PC-3 (cell line): Measurements from ENCODE around the gene PARP6. TPM values are rescaled to one million over a fixed set of nuclear protein-coding genes. Genes with fewer than 3 reads are reported as not detected.

Experiments used
- ATAC-seq: fragments of 200-7000 bp; cut with Tn5 transposase; 2 replicates; pipeline ENCODE4 v1.9.1; 2020; ENCODE audit warnings: mild to moderate bottlenecking, moderate library complexity
- BruUV-seq: library from RNA; stranded (reverse); fragments of 400-500 nt; replicated peaks from 2 replicates; lab custom pipeline; 2021; lab: Mats Ljungman, UMichigan
- CTCF ChIA-PET: fragments of 300-600 bp; sonication (Branson Sonifier 250); formaldehyde crosslinking; loops from one replicate; lab custom pipeline; 2022; ENCODE audit warnings: antibody characterized with exemption; lab: Charles Lee
- POLR2A ChIA-PET: fragments of 300-600 bp; sonication (Branson Sonifier 250); formaldehyde crosslinking; loops from one replicate; lab custom pipeline; 2022; ENCODE audit warnings: antibody characterized with exemption; ENCODE audit not compliant: unreplicated experiment; lab: Charles Lee
- DNase-seq: peaks from one replicate; pipeline ENCODE4 v3.0.0-alpha.2; 2015
- H2AFZ ChIP-seq: fragments of 300-600 bp; sonication (generic); 2 replicates; pipeline ENCODE4 v1.6.0; 2016; ENCODE audit warnings: antibody characterized with exemption, low read length
- H3F3A ChIP-seq: fragments of 300-600 bp; sonication (generic); one replicate; pipeline ENCODE4 v1.6.0; 2017; ENCODE audit warnings: antibody characterized with exemption, low read length, control low read depth, mild to moderate bottlenecking; ENCODE audit not compliant: unreplicated experiment
- H3K27ac ChIP-seq: fragments of 300-600 bp; sonication (generic); 2 replicates; pipeline ENCODE4 v1.5.1; 2016; ENCODE audit warnings: mild to moderate bottlenecking, low read length
- H3K27me3 ChIP-seq: fragments of 300-600 bp; sonication (generic); 2 replicates; pipeline ENCODE4 v1.6.1; 2016; ENCODE audit warnings: low read length, mixed read lengths
- H3K36me3 ChIP-seq: fragments of 300-600 bp; sonication (generic); 2 replicates; pipeline ENCODE4 v1.6.1; 2016; ENCODE audit warnings: low read depth, mixed run types, low read length, mixed read lengths
- H3K4me1 ChIP-seq: fragments of 300-600 bp; sonication (generic); 2 replicates; pipeline ENCODE4 v1.5.1; 2016; ENCODE audit warnings: low read length; ENCODE audit not compliant: insufficient read depth
- H3K4me2 ChIP-seq: fragments of 300-600 bp; sonication (generic); 2 replicates; pipeline ENCODE4 v1.6.0; 2016; ENCODE audit warnings: low read length
- H3K4me3 ChIP-seq: fragments of 300-600 bp; sonication (generic); 2 replicates; pipeline ENCODE4 v1.5.1; 2016; ENCODE audit warnings: mild to moderate bottlenecking, low read length, mixed read lengths
- H3K79me2 ChIP-seq: fragments of 300-600 bp; sonication (generic); 2 replicates; pipeline ENCODE4 v1.6.1; 2017; ENCODE audit warnings: low read length, mixed read lengths
- H3K9ac ChIP-seq: fragments of 300-600 bp; sonication (generic); 2 replicates; pipeline ENCODE4 v1.6.0; 2016; ENCODE audit warnings: mild to moderate bottlenecking, low read length
- H3K9me2 ChIP-seq: fragments of 300-600 bp; sonication (generic); replicated peaks from 2 replicates; pipeline ENCODE4 v1.6.1; 2016; ENCODE audit warnings: mixed run types, low read length, mixed read lengths
- H3K9me3 ChIP-seq: fragments of 300-600 bp; sonication (generic); 2 replicates; pipeline ENCODE4 v1.6.1; 2016; ENCODE audit warnings: low read length, mixed read lengths
- H4K20me1 ChIP-seq: fragments of 300-600 bp; sonication (generic); 2 replicates; pipeline ENCODE4 v1.6.1; 2016; ENCODE audit warnings: low read length, mixed read lengths
- EZH2 ChIP-seq: fragments of 300-600 bp; sonication (generic); IDR thresholded peaks from one replicate; pipeline ENCODE4 v1.6.1; 2017; ENCODE audit warnings: antibody characterized with exemption, mild to moderate bottlenecking, low read length; ENCODE audit not compliant: unreplicated experiment
- EZH2phosphoT487 ChIP-seq: fragments of 300-600 bp; sonication (generic); IDR thresholded peaks from 2 replicates; pipeline ENCODE4 v1.6.1; 2018; ENCODE audit warnings: mild to moderate bottlenecking, antibody characterized with exemption, low read length, borderline replicate concordance
- intact Hi-C: fragments of 100-400 bp; cut with micrococcal nuclease; formaldehyde crosslinking; loops from 2 replicates; pipeline ENCODE4 v1.9.0; 2023
- total RNA-seq: library from RNA; depleted of rRNA; stranded (reverse); fragments of >200 nt; gene quantifications from 2 replicates; pipeline ENCODE4 v1.2.3, GENCODE V29; 2014
- TF ChIP-seq, protein P1 (sequence below): fragments of 300-600 bp; sonication (generic); conservative IDR thresholded peaks from 2 replicates; pipeline ENCODE4 v1.5.1; 2017; ENCODE audit warnings: antibody characterized with exemption, low read depth, mild to moderate bottlenecking, low read length

The PARP6 gene
- total RNA-seq, 1 experiment from 2014 or later: not detected

DNA sequence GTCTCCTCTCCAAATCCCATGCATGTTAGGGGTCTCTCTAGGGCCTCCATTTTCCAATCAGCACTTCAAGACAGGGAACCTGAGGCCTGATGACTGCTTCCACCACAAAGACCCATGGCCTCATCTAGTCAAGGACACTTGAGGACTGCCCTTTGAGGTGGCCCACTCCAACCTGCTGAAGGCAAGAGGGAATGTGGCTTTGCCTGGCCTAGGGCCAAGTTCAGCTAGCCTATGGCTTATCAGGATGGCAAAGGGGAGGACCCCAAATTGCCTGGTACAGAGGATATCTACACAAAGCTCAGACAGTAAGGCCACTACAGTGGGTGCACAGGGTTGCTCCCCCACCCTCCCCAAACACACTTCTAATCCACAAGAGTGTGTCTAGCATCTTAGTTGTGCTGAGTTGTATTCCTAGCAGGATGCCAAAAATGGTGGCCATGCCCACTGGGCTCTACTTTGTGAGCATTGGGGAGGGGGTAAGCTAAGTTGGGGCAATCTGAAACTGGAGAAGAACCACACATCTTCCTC, 64.7 kb downstream of the PARP6 start:
- DNase-seq: no peak
- Histone ChIP-seq H3K9ac (no peak overlapping the region), H3K4me1 (no peaks in the 10 kb centered on the region), H3K4me3 (no peak overlapping the region), H3K36me3 (peaks cover 96% of the 10 kb centered on the region), H3K9me2 (no peaks in the 10 kb centered on the region), H3K4me2 (no peak overlapping the region), H3K27ac (no peak overlapping the region), H3K27me3 (no peaks in the 10 kb centered on the region), H3F3A (peaks cover 28% of the 10 kb centered on the region), H3K9me3 (no peaks in the 10 kb centered on the region), H2AFZ (no peak overlapping the region), H3K79me2 (peaks cover 46% of the 10 kb centered on the region), H4K20me1 (peaks cover 81% of the 10 kb centered on the region)
- no TSS peak for BruUV-seq
- no peak for ATAC-seq
- POLR2A ChIA-PET: no interaction called here
- intact Hi-C loops: no loop called here
- CTCF ChIA-PET: no interaction called here
- no peak for TF ChIP-seq EZH2
- TF ChIP-seq EZH2phosphoT487: no peak
- TF ChIP-seq, protein P1, sequence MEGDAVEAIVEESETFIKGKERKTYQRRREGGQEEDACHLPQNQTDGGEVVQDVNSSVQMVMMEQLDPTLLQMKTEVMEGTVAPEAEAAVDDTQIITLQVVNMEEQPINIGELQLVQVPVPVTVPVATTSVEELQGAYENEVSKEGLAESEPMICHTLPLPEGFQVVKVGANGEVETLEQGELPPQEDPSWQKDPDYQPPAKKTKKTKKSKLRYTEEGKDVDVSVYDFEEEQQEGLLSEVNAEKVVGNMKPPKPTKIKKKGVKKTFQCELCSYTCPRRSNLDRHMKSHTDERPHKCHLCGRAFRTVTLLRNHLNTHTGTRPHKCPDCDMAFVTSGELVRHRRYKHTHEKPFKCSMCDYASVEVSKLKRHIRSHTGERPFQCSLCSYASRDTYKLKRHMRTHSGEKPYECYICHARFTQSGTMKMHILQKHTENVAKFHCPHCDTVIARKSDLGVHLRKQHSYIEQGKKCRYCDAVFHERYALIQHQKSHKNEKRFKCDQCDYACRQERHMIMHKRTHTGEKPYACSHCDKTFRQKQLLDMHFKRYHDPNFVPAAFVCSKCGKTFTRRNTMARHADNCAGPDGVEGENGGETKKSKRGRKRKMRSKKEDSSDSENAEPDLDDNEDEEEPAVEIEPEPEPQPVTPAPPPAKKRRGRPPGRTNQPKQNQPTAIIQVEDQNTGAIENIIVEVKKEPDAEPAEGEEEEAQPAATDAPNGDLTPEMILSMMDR: no peak

DNA sequence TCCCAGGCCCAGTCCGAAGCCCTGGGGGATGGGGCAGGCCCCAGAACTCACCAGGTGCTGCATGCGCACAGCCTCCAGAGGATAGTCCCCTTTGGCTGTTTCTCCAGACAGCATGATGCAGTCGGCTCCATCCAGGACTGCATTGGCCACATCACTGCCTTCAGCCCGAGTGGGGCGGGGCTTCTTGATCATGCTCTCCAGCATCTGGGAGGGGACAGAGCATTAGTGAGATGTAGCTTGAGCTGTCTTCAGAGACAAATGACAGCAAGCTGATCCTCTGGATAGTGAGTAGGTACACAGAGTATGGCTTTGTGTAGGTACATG, 65.7 kb downstream of the PARP6 start:
- no peaks in the 10 kb centered on the region for H3K27me3 ChIP-seq
- TF ChIP-seq, protein P1: no peak
- TF ChIP-seq EZH2phosphoT487: no peak
- no peak for TF ChIP-seq EZH2
- no peaks in the 10 kb centered on the region for H3K9me3 ChIP-seq
- POLR2A ChIA-PET: no interaction called here
- no peak overlapping the region for H3K4me2 ChIP-seq
- no peak overlapping the region for H3K9ac ChIP-seq
- no peak overlapping the region for H3K4me3 ChIP-seq
- peaks cover 38% of the 10 kb centered on the region for H3F3A ChIP-seq
- H3K9me2 ChIP-seq: no peaks in the 10 kb centered on the region
- intact Hi-C loops: no loop called here
- ATAC-seq: no peak
- H3K4me1 ChIP-seq: no peaks in the 10 kb centered on the region
- H2AFZ ChIP-seq: no peak overlapping the region
- H3K36me3 ChIP-seq: peaks cover 96% of the 10 kb centered on the region
- H3K79me2 ChIP-seq: peaks cover 36% of the 10 kb centered on the region
- DNase-seq: no peak
- BruUV-seq: no TSS peak
- CTCF ChIA-PET: no interaction called here
- H3K27ac ChIP-seq: no peak overlapping the region
- H4K20me1 ChIP-seq: peaks cover 83% of the 10 kb centered on the region

DNA sequence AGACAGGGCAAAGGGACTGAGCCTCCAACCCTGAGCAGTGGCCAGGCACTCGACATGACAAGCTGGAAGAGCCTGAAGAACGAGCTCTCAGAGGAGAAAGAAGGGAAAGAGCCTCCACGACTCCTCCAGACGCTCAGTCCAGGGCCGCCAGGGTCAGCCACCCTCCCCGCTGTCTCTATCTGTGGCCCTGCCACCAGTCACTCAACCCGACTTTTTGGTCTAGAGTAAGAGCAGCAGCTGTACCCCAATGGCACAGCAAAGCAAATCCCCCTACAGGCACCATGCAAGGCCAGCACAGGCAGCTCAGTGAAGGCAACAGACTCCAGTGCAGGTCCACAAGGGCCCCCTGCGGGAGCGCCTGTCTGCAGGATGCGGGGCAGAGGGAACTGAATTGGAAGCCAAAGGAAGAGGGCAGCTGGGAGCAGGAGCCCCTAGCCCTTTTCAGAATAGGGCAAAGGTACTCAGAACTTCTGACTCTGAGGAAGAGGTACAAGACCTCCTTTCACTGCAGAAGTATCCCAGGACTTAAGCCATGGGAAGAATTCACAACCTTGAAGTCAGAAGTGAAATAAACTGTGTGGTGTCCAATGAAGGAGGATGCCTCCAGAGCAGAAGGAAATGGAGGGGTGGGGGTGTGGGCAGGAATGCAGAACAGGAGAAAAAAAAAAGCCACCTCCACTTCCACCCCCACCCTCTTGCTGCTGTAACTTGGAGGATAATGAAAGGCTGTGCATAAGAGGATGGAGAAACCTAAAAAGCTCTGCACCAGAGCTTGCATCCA, 66.3 kb downstream of the PARP6 start:
- POLR2A ChIA-PET: no interaction called here
- H3K9ac ChIP-seq: no peak overlapping the region
- no peak overlapping the region for H2AFZ ChIP-seq
- no peaks in the 10 kb centered on the region for H3K4me1 ChIP-seq
- no peak for ATAC-seq
- H3K9me2 ChIP-seq: no peaks in the 10 kb centered on the region
- H3K36me3 ChIP-seq: peaks cover 96% of the 10 kb centered on the region
- no peak overlapping the region for H3K4me3 ChIP-seq
- no peaks in the 10 kb centered on the region for H3K27me3 ChIP-seq
- intact Hi-C loops: no loop called here
- CTCF ChIA-PET: no interaction called here
- BruUV-seq: TSS peak; percentile 3
- peaks cover 31% of the 10 kb centered on the region; the same call in 1 of the 2 replicates for H3K79me2 ChIP-seq
- H4K20me1 ChIP-seq: peaks cover 83% of the 10 kb centered on the region
- no peaks in the 10 kb centered on the region for H3K9me3 ChIP-seq
- H3F3A ChIP-seq: peaks cover 40% of the 10 kb centered on the region
- no peak overlapping the region for H3K27ac ChIP-seq
- no peak overlapping the region for H3K4me2 ChIP-seq
- TF ChIP-seq, protein P1: no peak
- TF ChIP-seq EZH2 (no peak), EZH2phosphoT487 (no peak)
- DNase-seq: no peak
